Nephron progenitor cell (in vitro differentiated cells): ENCODE measurements around the gene TBC1D1.

Experiments used
- DNase-seq: peaks from one replicate; pipeline ENCODE4 v3.0.0; 2021
- H3K27ac Mint-ChIP-seq: 2 replicates; pipeline ENCODE4 v1.8.0; 2021; ENCODE audit warnings: mild to moderate bottlenecking, moderate library complexity, mixed read lengths
- H3K27me3 Mint-ChIP-seq: 2 replicates; pipeline ENCODE4 v1.8.0; 2021; ENCODE audit warnings: mild to moderate bottlenecking, low read depth, mixed read lengths; ENCODE audit not compliant: poor library complexity
- H3K36me3 Mint-ChIP-seq: 2 replicates; pipeline ENCODE4 v1.8.0; 2021; ENCODE audit warnings: low read depth, mixed read lengths
- H3K4me1 Mint-ChIP-seq: 2 replicates; pipeline ENCODE4 v1.8.0; 2021; ENCODE audit warnings: mixed read lengths
- H3K4me3 Mint-ChIP-seq: 2 replicates; pipeline ENCODE4 v1.8.0; 2021; ENCODE audit warnings: mild to moderate bottlenecking, moderate library complexity, mixed read lengths
- H3K9me3 Mint-ChIP-seq: 2 replicates; pipeline ENCODE4 v1.8.0; 2021; ENCODE audit warnings: mild to moderate bottlenecking, moderate library complexity, mixed read lengths
- CTCF ChIP-seq: fragments of 200-600 bp; sonication (generic); IDR thresholded peaks from 2 replicates; pipeline ENCODE4 v1.5.0; 2021; ENCODE audit warnings: antibody characterized with exemption

The TBC1D1 gene

DNA sequence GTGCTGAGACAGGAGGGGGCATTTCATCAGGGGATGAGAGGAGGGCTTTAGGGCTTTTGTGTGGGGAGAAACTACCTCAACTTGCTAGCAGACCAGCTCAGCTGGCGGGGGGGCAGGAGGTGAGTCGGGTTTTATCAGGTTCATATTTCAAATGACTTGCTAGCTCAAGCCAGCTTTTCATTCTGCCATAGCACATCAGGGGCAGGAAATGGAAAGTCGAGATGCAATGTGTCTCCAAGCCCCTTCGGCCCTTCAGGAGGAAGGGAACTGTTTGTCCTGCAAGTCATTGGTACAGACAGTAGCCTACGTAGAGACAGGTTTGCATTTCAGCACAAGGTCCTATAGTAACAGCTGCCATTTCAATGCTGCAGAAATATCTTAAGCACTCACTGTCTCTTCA is 263.4 kb downstream of the TBC1D1 start:
- peak; percentile 16 for DNase-seq
- H3K4me1 Mint-ChIP-seq, result peaks cover 66% of the 10 kb centered on the region
- no peak overlapping the region for H3K4me3 Mint-ChIP-seq
- H3K36me3 Mint-ChIP-seq, result no peaks in the 10 kb centered on the region
- peaks cover 4% of the 10 kb centered on the region for H3K27me3 Mint-ChIP-seq
- H3K9me3 Mint-ChIP-seq, result no peaks in the 10 kb centered on the region
- no peak for TF ChIP-seq CTCF
- H3K27ac Mint-ChIP-seq, result no peak overlapping the region

DNA sequence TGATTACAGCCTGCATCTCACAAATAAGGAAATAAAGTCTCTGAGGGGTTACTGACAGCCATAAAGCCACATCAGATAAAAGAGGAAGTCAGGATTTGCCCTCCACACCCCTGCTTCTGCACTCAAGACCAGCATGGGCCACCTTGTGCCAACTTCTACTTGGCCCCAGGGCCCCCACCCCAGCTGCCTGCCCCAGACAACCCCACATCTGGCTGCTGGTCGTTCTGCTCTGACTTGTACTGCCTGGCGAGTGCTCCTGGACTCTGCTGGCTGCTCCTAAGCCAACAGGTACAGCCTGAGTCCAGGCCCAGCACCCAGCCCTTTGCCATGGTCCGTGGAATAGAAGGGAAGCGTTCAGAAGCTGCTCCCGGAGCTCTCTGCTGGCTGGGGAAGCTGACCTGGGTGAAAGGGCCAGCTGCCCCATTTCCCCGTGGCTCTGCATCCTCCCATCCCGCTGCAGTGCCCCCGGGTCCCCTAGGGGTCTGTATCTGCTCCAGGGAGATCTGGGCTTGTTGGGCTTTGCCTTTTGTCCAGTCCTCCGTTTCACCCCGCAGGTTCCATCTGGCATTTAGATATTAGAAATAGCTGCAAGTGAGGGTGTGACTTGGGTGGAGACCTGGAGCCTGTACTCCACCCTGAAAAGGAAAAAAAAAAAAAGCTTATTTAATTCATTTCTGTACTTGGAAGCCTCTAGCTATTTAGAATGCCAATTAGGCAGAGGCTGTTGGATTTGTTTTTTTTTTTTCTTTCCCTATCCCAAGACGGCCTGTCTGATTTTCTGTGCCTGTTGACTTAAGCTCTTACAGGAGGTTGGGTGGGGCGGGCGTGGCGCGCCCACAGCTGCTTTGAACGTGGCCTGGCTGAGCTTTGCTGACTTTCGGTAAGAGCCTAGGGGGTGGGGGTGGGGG is 264.1 kb downstream of the TBC1D1 start:
- Mint-ChIP-seq H3K27me3 (peaks cover 6% of the 10 kb centered on the region), H3K27ac (no peak overlapping the region), H3K36me3 (no peaks in the 10 kb centered on the region), H3K4me1 (peaks cover 59% of the 10 kb centered on the region), H3K9me3 (no peaks in the 10 kb centered on the region), H3K4me3 (no peak overlapping the region)
- DNase-seq, result no peak
- TF ChIP-seq CTCF, result no peak

DNA sequence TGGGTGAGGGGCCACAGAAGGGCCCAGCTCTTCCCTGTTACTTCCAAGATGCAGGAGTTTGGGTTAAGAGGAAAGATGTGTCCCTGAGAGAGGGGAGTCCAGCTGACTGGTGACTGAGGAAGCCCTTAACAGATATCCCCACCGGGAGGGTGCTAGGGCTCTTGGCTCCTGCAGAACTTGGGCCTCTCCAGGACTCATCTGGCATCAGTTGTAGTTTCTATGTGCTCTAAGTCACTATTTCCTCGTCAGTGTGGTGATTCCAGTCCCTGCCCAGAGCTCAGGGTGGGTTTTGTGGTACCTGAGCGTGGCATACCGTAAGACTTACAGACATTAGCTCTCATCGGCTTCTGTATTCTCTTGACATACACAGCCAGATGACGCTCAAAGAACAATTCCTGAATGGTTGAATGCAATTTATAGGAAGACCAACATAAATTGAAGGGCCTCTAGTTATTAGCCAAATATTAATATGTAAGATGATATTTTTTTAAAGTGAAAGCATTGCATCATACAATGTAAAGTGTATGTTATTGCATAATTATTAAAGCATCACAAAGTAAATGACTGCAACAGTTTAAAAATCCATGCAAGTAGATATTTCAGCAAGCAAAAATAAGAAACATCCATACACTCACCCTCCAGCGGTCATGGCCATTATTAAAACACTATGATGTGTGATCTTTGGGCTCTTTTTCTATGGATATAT is 264.9 kb downstream of the TBC1D1 start:
- Mint-ChIP-seq H3K36me3 (no peaks in the 10 kb centered on the region), H3K27me3 (peaks cover 6% of the 10 kb centered on the region), H3K4me1 (peaks cover 60% of the 10 kb centered on the region), H3K9me3 (no peaks in the 10 kb centered on the region), H3K27ac (no peak overlapping the region), H3K4me3 (no peak overlapping the region)
- no peak for TF ChIP-seq CTCF
- no peak for DNase-seq

DNA sequence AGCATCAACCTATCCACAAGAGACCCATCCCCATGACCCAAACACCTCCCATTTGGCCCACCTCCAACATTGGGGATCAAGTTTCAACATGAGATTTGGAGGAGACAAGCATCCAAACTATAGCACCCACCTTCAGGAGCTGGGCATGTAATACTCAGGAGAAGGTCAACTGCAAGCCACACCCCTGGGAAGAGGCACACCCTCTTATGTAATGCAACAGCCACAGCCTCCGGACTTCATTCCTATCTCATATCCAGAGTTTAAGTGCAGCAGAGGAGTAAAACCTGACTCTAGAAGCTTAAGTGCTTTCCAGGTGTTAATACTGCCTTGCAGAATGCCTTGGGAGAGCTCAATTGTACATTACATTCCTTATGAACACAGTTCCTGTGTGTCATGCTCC is 266.7 kb downstream of the TBC1D1 start:
- H3K27me3 Mint-ChIP-seq, result peaks cover 6% of the 10 kb centered on the region
- no peak overlapping the region for H3K4me3 Mint-ChIP-seq
- H3K36me3 Mint-ChIP-seq, result no peaks in the 10 kb centered on the region
- no peaks in the 10 kb centered on the region for H3K9me3 Mint-ChIP-seq
- DNase-seq, result no peak
- TF ChIP-seq CTCF, result no peak
- no peak overlapping the region for H3K27ac Mint-ChIP-seq
- peaks cover 72% of the 10 kb centered on the region for H3K4me1 Mint-ChIP-seq

DNA sequence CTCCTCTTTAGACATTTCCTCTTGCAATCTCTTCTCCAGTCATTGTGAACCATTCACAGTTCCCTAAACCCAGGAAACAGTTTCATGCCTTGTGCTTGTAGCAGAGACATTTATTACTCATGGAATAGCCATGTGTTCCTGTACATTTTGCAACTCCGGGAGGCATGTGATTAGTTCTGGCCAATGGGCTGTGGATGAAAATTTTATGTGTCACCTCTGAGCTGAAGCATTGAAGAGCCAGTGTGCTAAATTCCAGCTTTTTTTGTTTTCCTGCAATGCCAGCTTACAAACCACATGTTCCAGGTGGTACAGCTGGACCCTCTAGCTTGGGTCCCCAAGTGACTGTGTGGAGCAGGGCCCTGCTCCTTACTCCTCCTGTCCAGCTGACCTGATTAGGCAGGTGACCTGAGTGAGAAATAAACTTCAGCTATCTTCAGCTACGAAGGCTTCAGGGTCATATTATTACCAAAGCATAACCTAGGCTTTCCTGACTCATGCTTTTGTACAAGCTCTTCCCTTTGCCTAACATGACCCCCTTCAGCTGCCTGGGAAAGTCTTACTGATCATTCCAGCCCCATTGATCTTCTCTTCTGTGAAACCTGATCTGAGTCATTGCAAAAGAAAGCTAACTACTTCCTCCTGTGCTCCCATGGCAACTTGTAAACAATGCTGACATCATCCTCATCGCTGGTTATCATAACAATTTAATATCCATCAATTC is 269.8 kb downstream of the TBC1D1 start:
- H3K36me3 Mint-ChIP-seq, result peaks cover 14% of the 10 kb centered on the region
- DNase-seq, result no peak
- H3K27me3 Mint-ChIP-seq, result peaks cover 3% of the 10 kb centered on the region
- peaks cover 46% of the 10 kb centered on the region for H3K4me1 Mint-ChIP-seq
- H3K4me3 Mint-ChIP-seq, result no peak overlapping the region
- peak overlapping the region; percentile 90 for H3K27ac Mint-ChIP-seq
- peaks cover 21% of the 10 kb centered on the region for H3K9me3 Mint-ChIP-seq
- TF ChIP-seq CTCF, result no peak
